Posterior cingulate gyrus (tissue), 11 donors: ENCODE measurements around the gene ADAP2.
A peak's percentile ranks its signal among the peaks of the same experiment; 100 is the strongest.

Source experiments
- DNase-seq, 10 donors: peaks; one replicate each; pipeline versions ENCODE4 v3.0.0 to v3.0.0-alpha.2; 2020 to 2021; ENCODE audit warnings: mixed read lengths in 3 of 10
- intact Hi-C: fragments of 100-400 bp; cut with DNase I; formaldehyde crosslinking; loops from one replicate; pipeline ENCODE4 v1.15.1; 2023

The ADAP2 gene

GRCh38 chr17:31008374-31009041 is 86.8 kb downstream of the ADAP2 start:
- intact Hi-C loops = no loop called here
- peak; percentile 36 to 91 (median 50) for DNase-seq
